GM12801 (cell line): Measurements from ENCODE around the gene PKP3.

ENCODE experiments used
- CTCF ChIP-seq: IDR thresholded peaks from one replicate; pipeline ENCODE4 v1.5.1; 2011; ENCODE audit warnings: control low read depth; ENCODE audit not compliant: insufficient read length; ENCODE audit errors: extremely low read depth

The PKP3 gene

DNA sequence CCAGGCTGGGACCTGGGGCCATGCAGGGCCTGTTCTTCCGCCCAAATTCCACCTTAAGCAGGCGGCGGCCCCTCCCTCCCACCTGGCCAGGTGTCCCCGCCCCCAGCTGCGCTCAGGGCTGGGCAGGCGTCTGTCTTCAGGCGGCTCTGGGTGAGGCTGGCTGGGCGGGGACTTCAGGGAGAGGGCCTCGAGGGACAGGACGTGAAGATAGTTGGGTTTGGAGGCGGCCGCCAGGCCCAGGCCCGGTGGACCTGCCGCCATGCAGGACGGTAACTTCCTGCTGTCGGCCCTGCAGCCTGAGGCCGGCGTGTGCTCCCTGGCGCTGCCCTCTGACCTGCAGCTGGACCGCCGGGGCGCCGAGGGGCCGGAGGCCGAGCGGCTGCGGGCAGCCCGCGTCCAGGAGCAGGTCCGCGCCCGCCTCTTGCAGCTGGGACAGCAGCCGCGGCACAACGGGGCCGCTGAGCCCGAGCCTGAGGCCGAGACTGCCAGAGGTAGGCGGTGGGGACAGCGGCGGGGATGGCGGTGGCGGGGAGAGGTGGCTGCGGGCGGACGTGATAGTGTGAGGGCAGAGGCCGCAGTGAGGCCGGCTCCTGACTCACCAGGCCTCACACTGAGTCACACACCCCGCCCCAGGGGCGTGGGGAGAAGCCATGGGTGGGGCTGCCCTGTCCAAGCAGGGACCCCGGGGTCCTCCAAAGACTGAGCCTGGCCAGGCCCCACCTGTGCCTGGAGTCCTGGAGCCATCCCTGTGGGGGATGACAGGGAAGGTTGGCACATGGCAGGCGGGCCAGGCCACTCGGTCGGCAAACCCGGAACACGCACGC is at the start of gene PKP3:
Gene PKP3, plus strand, starts transcription at position 176 of the 824 bp plus-strand sequence. Its CDS starts 84 bp downstream, at position 260.
- no peak for TF ChIP-seq CTCF

DNA sequence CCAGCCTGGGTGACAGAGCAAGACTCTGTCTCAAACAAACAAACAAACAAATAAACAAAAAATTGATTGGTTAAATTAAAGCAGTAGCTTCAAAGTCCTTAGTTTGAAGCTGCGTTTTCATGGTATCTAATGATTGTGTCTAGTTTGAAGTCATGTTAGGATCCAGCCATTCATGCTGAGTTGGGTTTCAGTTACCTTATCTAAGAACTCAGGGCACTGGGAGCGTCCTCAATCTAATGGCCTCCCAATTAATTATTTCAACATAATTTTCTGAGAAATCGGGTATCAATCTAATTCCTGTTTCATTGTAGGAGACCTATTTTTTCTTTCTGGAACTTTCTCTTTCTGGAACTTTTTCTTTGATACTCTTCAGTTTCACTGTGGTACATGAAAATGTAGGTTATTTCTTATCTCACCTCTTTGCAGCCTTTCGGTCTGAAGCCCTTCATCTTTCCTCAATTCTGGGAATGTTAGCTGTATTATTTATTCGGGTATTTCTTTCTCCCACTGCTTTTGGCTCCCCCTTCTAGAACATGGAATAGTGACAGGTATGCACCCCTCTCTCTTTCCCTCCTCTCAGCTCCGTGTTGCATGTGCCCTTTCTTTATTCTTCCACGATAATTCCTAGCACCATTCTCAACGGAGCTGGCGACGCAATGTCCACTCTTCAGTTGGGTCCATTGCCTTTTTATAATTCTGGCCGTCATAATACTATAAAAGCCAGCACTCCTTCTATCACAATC is 49.0 kb upstream of the PKP3 start:
- no peak for TF ChIP-seq CTCF

- no peak for TF ChIP-seq CTCF
Observed at GRCh38 chr11:346529-346928, 47.5 kb upstream of the PKP3 start.

DNA sequence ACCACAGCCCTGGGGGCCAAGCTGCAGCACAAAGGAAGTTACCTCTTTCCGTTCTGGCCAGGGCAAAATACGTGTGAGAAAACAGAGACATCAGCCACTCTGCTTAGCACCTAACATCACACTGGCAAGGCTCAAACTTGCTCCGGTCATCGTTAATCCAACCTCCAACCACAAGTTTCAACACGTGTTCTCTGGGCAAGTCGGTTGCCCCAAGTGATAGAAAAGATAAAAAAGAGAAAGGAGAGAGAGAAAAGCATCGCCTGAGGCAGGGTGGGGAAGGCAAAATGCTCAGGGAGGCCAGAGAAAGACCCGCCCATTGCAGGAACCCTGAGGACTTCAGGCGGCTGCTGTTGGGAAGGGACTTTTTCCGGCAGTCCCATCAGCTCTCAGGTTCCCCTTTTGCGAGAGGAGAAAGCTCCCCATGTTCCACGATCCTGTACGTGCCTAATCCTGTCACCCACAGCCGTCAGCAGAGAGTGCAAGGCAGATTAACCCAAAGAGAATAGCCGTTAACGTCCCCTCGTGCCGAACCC is 43.2 kb upstream of the PKP3 start:
- no peak for TF ChIP-seq CTCF

DNA sequence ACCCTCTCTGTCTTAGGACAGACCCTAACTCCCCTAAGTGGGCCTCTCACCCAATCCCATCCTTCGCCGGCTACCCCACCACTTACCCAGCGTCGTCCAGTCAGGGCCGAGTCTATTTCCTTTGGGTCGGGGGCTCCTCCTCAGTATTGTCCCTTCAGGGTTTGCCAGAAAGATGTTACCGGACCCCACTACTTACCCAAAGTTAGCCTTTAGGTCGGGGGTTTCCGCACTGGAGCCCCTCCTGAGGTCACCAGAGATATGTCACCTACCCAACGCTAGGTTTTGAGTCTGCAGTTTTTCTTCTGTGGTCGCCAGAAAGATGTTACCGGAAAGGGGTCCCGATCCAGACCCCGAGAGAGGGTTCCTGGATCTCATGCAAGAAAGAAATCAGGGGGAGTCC is 42.6 kb upstream of the PKP3 start:
- no peak for TF ChIP-seq CTCF

DNA sequence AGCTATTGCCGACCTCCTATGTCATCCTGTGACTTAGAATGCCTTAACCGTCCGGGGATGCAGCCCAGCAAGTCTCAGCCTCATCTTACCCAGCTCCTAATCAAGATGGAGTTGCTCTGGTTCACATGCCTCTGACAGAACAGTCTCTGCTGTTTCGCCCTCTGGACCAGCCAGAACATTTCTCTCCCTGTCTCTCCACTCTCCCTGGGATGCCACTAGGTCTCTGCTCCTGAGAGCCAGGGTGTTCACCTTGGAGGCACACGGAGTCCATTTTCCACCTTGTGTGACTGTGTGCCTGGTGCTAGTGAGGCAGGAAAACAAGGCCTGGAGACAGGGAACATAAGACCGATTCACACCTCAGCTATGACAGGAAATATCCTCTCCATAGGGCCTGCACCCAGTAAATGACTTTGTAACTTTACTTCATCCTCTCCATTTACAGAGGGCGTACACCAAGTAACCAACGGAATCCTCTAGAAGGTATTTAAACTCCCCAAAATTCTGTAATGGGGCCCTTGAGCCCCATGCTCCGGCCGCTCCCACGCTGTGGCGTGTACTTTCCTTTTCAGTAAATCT is 41.5 kb upstream of the PKP3 start:
- TF ChIP-seq CTCF: no peak
